Fibroblast of mammary gland (primary cell): ENCODE results near the gene TLL2.
A peak's percentile ranks its signal among the peaks of the same experiment; 100 is the strongest.

Experiments
- DNase-seq: peaks from one replicate; pipeline ENCODE4 v3.0.0-alpha.2; 2010; ENCODE audit warnings: low read depth
- H3K4me3 ChIP-seq: 2 replicates; pipeline ENCODE4 v1.5.1; 2011; ENCODE audit warnings: low read depth, mild to moderate bottlenecking, low read length, moderate library complexity; ENCODE audit not compliant: control insufficient read depth
- TF ChIP-seq, protein P1 (sequence below): conservative IDR thresholded peaks from 2 replicates; pipeline ENCODE4 v1.5.1; 2011; ENCODE audit warnings: low read depth, low read length, inconsistent platforms; ENCODE audit not compliant: control insufficient read depth, insufficient read depth

Gene TLL2

DNA sequence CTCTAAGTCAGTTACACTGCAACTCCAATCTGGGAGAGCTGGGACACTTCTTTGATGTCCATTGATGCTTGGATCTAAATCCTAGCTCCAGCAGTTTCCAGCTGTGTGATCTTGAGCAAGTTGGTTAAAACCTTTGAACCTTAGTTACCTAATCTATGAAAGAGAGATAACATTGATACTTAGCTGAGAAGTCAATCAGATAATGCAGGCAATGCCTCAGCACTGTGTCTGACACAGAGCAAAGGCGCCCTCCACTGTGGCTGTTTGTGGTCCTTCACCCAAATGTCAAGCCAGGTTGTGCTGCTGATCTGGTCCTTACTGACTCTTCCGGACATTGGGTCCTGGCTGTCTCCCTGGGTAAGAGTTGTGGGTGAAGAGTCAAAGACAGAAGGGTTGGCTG, 189.3 kb downstream of the TLL2 start:
- DNase-seq: no peak
- H3K4me3 ChIP-seq: no peak overlapping the region
- TF ChIP-seq, protein P1, sequence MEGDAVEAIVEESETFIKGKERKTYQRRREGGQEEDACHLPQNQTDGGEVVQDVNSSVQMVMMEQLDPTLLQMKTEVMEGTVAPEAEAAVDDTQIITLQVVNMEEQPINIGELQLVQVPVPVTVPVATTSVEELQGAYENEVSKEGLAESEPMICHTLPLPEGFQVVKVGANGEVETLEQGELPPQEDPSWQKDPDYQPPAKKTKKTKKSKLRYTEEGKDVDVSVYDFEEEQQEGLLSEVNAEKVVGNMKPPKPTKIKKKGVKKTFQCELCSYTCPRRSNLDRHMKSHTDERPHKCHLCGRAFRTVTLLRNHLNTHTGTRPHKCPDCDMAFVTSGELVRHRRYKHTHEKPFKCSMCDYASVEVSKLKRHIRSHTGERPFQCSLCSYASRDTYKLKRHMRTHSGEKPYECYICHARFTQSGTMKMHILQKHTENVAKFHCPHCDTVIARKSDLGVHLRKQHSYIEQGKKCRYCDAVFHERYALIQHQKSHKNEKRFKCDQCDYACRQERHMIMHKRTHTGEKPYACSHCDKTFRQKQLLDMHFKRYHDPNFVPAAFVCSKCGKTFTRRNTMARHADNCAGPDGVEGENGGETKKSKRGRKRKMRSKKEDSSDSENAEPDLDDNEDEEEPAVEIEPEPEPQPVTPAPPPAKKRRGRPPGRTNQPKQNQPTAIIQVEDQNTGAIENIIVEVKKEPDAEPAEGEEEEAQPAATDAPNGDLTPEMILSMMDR: no peak

DNA sequence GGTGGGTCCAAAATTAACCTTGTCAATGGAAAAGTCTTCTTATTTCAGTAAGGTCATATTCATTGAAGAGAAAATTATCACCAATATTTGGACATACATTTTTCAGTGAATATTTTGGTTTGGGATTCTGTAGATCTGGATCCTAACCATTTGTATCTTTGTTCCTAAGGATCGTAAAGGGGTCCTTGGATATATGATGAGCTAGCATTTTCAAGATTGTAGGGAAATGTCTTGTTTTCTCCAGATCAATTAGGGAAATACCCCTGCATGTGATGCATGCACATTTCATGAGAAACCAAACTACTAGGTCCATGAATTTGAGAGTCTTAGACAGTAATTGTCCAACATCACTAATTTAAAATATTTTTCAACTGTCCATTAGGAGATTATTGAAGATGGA, 191.5 kb downstream of the TLL2 start:
- TF ChIP-seq, protein P1: no peak
- no peak overlapping the region for H3K4me3 ChIP-seq
- no peak for DNase-seq

DNA sequence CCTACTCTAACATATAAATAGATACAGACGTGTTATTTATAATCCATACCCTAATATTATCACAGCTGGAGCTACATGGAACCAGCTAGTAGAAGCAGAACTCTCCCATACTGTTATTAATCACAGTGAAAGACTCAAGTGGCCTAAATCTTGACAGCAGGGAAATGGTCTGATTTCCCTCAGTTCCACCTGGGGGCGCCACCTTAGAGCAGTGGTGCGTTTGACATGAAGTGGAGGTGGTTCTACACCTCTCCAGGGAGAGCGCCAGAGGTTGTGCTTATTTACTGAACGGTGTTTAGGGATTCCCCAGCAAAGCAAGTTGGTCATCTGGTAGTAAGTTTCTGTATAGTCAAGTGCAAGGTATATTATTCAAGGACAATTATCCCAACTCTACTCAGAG, 191.9 kb downstream of the TLL2 start:
- no peak for DNase-seq
- no peak overlapping the region for H3K4me3 ChIP-seq
- TF ChIP-seq, protein P1: no peak

DNA sequence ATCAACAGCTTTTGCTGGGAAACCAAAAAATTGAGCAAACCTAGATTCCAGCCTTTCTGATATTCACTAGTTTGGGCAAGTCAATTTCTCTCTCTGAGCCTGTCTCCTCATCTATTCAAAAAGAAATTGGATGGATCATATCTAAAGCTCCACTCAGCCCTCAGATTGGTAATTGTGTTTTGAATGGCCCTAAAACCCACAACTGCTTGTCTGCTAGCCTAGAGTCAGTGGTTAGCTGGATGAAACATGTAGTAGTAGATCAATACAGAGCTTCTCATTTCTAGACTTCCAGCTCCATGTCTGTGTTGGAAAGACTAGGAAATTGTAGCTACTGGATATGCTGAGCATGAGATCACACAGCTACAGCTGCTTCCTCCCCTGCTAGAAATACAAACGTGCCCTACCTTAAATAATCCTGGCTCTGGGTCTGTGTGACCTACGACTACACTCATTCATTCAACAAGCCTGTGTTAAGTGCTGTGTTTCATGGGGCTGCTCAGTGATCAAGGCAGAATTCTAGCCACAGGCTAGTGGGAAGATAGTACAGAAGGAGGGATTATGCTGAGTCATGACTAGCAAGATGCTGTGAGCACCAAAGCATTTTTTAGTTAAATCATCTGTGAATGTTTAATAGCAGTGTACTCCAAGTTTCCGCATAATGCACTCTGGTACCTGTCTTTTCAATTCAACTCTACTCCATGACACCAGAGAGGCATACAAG, 193.8 kb downstream of the TLL2 start:
- no peak overlapping the region for H3K4me3 ChIP-seq
- peak; percentile 3 for DNase-seq
- TF ChIP-seq, protein P1: no peak

DNA sequence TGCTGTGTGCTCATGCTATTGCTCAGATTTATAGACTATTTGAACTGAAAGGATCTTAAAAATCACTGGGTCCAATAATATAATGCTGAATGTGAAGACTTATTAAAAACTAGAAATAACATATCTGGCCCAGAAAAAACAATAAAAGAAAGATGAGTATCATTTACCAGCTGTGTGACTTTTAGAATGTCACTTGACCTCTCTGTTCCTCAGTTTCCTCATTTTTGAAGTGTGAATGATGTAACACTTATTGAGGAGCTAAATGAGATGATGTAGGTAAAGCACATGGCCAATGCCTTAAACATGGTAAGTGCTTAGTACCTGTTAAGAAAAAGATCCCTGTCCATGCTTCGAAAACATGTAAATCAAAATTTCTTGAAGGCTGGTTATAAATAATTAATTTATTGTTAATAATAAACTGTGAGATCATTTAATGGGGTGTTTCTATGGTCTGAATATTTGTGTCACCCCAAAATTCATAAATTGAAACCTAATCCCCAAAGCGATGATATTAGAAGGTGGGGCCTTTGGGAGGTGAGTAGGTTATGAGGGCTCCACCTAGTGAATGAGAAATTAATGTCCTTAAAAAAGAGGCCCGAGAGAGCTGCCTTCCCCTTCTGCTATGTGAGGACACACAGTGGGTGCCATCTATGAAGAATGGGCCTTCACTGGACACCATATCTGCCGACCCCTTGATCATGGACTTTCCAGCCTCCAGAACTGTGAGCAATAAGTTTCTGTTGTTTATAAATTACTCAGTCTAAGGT, 196.5 kb downstream of the TLL2 start:
- no peak for DNase-seq
- no peak overlapping the region for H3K4me3 ChIP-seq
- TF ChIP-seq, protein P1: no peak
